ENCODE measurements around the gene KCNT2. TPM values are rescaled to one million over a fixed set of nuclear protein-coding genes. Genes with fewer than 3 reads are reported as not detected.
A peak's percentile ranks its signal among the peaks of the same experiment; 100 is the strongest.

The KCNT2 gene
- total and polyA plus RNA-seq, 2 donors (not counting 3 experiments of a cell fraction or from before 2014, with no cell fraction given): 0.46 to 1.6 TPM

GRCh38 chr1:196260270-196260669 is 348.0 kb downstream of the KCNT2 start:
- Histone ChIP-seq H3K36me3 (ENCODE audit: control insufficient read depth in 2 of 2, extremely low read depth in 1 of 2, insufficient read depth in 2 of 2, low read length in 2 of 2) (no peaks in the 10 kb centered on the region), H3K27me3 (ENCODE audit: control insufficient read depth in 2 of 2, insufficient read depth in 2 of 2, low read length in 2 of 2) (no peaks in the 10 kb centered on the region), H3K79me2 (ENCODE audit: control insufficient read depth, insufficient read depth, low read length) (no peaks in the 10 kb centered on the region), H3K4me3 (replicated peaks in 1 of 3; ENCODE audit: insufficient read depth in 1 of 3, low read depth in 1 of 3, low read length in 3 of 3) (no peak overlapping the region), H3K9me3 (replicated peaks; ENCODE audit: control insufficient read depth, insufficient read depth, low read length) (no peaks in the 10 kb centered on the region), H2AFZ (ENCODE audit: low read depth, low read length) (no peak overlapping the region), H3K4me2 (ENCODE audit: insufficient read depth, low read length) (no peak overlapping the region), H3K27ac (ENCODE audit: insufficient read depth, low read depth, low read length) (no peak overlapping the region), H3K9ac (replicated peaks; ENCODE audit: extremely low read depth, insufficient read depth, low read length) (no peak overlapping the region), H4K20me1 (replicated peaks; ENCODE audit: control insufficient read depth, extremely low read depth, insufficient read depth, low read length) (no peaks in the 10 kb centered on the region), H3K9me1 (replicated peaks; ENCODE audit: control insufficient read depth, extremely low read depth, insufficient read depth, low read length) (no peaks in the 10 kb centered on the region), H3K4me1 (ENCODE audit: control insufficient read depth, extremely low read depth, insufficient read depth, low read length) (no peaks in the 10 kb centered on the region)
- intact Hi-C loops (cut with micrococcal nuclease) (no loop called here), dilution Hi-C loops (cut with MboI; ENCODE audit: extremely low pct_ligation_motif_present, low sequenced_read_pairs) (no loop called here)
- no TSS peak for BruUV-seq (replicated peaks)
- CTCF ChIA-PET: no interaction called here
- POLR2A ChIA-PET: no interaction called here
- TF ChIP-seq MAX (IDR thresholded peaks at IDR 0.05; ENCODE audit: insufficient read depth, insufficient read length) (no peak), JUN (IDR thresholded peaks at IDR 0.05; ENCODE audit: borderline replicate concordance, insufficient read depth, insufficient read length, low read depth) (no peak), POLR2A (IDR thresholded peaks at IDR 0.05; ENCODE audit: low read depth, low read length) (no peak), FOS (IDR thresholded peaks at IDR 0.05; ENCODE audit: borderline replicate concordance, insufficient read depth, low read length) (no peak), GATA2 (IDR thresholded peaks at IDR 0.05; ENCODE audit: insufficient read depth, insufficient read length, low read depth, low read length) (no peak)
- no peak for FAIRE-seq
- no peak for DNase-seq (ENCODE audit: low read depth, low spot score)

GRCh38 chr1:196259316-196259715 is 348.9 kb downstream of the KCNT2 start:
- DNase-seq (ENCODE audit: low read depth, low spot score): peak; percentile 16
- CTCF ChIA-PET: no interaction called here
- no peaks in the 10 kb centered on the region for H4K20me1 ChIP-seq (replicated peaks; ENCODE audit: control insufficient read depth, extremely low read depth, insufficient read depth, low read length)
- no peak overlapping the region for H3K9ac ChIP-seq (replicated peaks; ENCODE audit: extremely low read depth, insufficient read depth, low read length)
- no peak overlapping the region for H2AFZ ChIP-seq (ENCODE audit: low read depth, low read length)
- dilution Hi-C loops (cut with MboI; ENCODE audit: extremely low pct_ligation_motif_present, low sequenced_read_pairs): no loop called here
- H3K36me3 ChIP-seq (ENCODE audit: control insufficient read depth in 2 of 2, extremely low read depth in 1 of 2, insufficient read depth in 2 of 2, low read length in 2 of 2): no peaks in the 10 kb centered on the region
- no TSS peak for BruUV-seq (replicated peaks)
- H3K4me3 ChIP-seq (replicated peaks in 1 of 3; ENCODE audit: insufficient read depth in 1 of 3, low read depth in 1 of 3, low read length in 3 of 3): no peak overlapping the region
- POLR2A ChIA-PET: no interaction called here
- intact Hi-C loops (cut with micrococcal nuclease): no loop called here
- TF ChIP-seq, protein P1, sequence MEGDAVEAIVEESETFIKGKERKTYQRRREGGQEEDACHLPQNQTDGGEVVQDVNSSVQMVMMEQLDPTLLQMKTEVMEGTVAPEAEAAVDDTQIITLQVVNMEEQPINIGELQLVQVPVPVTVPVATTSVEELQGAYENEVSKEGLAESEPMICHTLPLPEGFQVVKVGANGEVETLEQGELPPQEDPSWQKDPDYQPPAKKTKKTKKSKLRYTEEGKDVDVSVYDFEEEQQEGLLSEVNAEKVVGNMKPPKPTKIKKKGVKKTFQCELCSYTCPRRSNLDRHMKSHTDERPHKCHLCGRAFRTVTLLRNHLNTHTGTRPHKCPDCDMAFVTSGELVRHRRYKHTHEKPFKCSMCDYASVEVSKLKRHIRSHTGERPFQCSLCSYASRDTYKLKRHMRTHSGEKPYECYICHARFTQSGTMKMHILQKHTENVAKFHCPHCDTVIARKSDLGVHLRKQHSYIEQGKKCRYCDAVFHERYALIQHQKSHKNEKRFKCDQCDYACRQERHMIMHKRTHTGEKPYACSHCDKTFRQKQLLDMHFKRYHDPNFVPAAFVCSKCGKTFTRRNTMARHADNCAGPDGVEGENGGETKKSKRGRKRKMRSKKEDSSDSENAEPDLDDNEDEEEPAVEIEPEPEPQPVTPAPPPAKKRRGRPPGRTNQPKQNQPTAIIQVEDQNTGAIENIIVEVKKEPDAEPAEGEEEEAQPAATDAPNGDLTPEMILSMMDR (IDR thresholded peaks at IDR 0.05; ENCODE audit: extremely low read depth in 1 of 2, insufficient read depth in 1 of 2, low read depth in 1 of 2, low read length in 2 of 2): no peak
- TF ChIP-seq GATA2 (IDR thresholded peaks at IDR 0.05; ENCODE audit: insufficient read depth, insufficient read length, low read depth, low read length) (no peak), EZH2 (IDR thresholded peaks at IDR 0.05; ENCODE audit: borderline replicate concordance, low read depth, low read length, severe bottlenecking) (no peak), POLR2AphosphoS5 (IDR thresholded peaks at IDR 0.05; ENCODE audit: insufficient read depth, low read depth, low read length) (no peak), FOS (IDR thresholded peaks at IDR 0.05; ENCODE audit: borderline replicate concordance, insufficient read depth, low read length) (no peak), MYC (IDR thresholded peaks at IDR 0.05; ENCODE audit: low read depth, low read length) (no peak), MAX (IDR thresholded peaks at IDR 0.05; ENCODE audit: insufficient read depth, insufficient read length) (no peak), JUN (IDR thresholded peaks at IDR 0.05; ENCODE audit: borderline replicate concordance, insufficient read depth, insufficient read length, low read depth) (no peak), POLR2A (IDR thresholded peaks at IDR 0.05; ENCODE audit: low read depth, low read length) (no peak)
- FAIRE-seq: no peak
- no peaks in the 10 kb centered on the region for H3K9me3 ChIP-seq (replicated peaks; ENCODE audit: control insufficient read depth, insufficient read depth, low read length)
- H3K27ac ChIP-seq (ENCODE audit: insufficient read depth, low read depth, low read length): no peak overlapping the region
- no peaks in the 10 kb centered on the region for H3K4me1 ChIP-seq (ENCODE audit: control insufficient read depth, extremely low read depth, insufficient read depth, low read length)
- H3K4me2 ChIP-seq (ENCODE audit: insufficient read depth, low read length): no peak overlapping the region
- H3K9me1 ChIP-seq (replicated peaks; ENCODE audit: control insufficient read depth, extremely low read depth, insufficient read depth, low read length): no peaks in the 10 kb centered on the region
- H3K27me3 ChIP-seq (ENCODE audit: control insufficient read depth in 2 of 2, insufficient read depth in 2 of 2, low read length in 2 of 2): no peaks in the 10 kb centered on the region
- H3K79me2 ChIP-seq (ENCODE audit: control insufficient read depth, insufficient read depth, low read length): no peaks in the 10 kb centered on the region
